PC-3 (cell line): Measurements from ENCODE around the gene HOPX. TPM values are rescaled to one million over a fixed set of nuclear protein-coding genes. Genes with fewer than 3 reads are reported as not detected.
"Not testable (repeated sequence)": the region's sequence is repeated elsewhere in the genome, so short reads cannot be mapped to it uniquely, and the experiment has no call there.

ENCODE experiments used
- ATAC-seq: fragments of 200-7000 bp; cut with Tn5 transposase; 2 replicates; pipeline ENCODE4 v1.9.1; 2020; ENCODE audit warnings: mild to moderate bottlenecking, moderate library complexity
- BruUV-seq: library from RNA; stranded (reverse); fragments of 400-500 nt; replicated peaks from 2 replicates; lab custom pipeline; 2021; lab: Mats Ljungman, UMichigan
- CTCF ChIA-PET: fragments of 300-600 bp; sonication (Branson Sonifier 250); formaldehyde crosslinking; loops from one replicate; lab custom pipeline; 2022; ENCODE audit warnings: antibody characterized with exemption; lab: Charles Lee
- POLR2A ChIA-PET: fragments of 300-600 bp; sonication (Branson Sonifier 250); formaldehyde crosslinking; loops from one replicate; lab custom pipeline; 2022; ENCODE audit warnings: antibody characterized with exemption; ENCODE audit not compliant: unreplicated experiment; lab: Charles Lee
- DNase-seq: peaks from one replicate; pipeline ENCODE4 v3.0.0-alpha.2; 2015
- H2AFZ ChIP-seq: fragments of 300-600 bp; sonication (generic); 2 replicates; pipeline ENCODE4 v1.6.0; 2016; ENCODE audit warnings: antibody characterized with exemption, low read length
- H3F3A ChIP-seq: fragments of 300-600 bp; sonication (generic); one replicate; pipeline ENCODE4 v1.6.0; 2017; ENCODE audit warnings: antibody characterized with exemption, low read length, control low read depth, mild to moderate bottlenecking; ENCODE audit not compliant: unreplicated experiment
- H3K27ac ChIP-seq: fragments of 300-600 bp; sonication (generic); 2 replicates; pipeline ENCODE4 v1.5.1; 2016; ENCODE audit warnings: mild to moderate bottlenecking, low read length
- H3K27me3 ChIP-seq: fragments of 300-600 bp; sonication (generic); 2 replicates; pipeline ENCODE4 v1.6.1; 2016; ENCODE audit warnings: low read length, mixed read lengths
- H3K36me3 ChIP-seq: fragments of 300-600 bp; sonication (generic); 2 replicates; pipeline ENCODE4 v1.6.1; 2016; ENCODE audit warnings: low read depth, mixed run types, low read length, mixed read lengths
- H3K4me1 ChIP-seq: fragments of 300-600 bp; sonication (generic); 2 replicates; pipeline ENCODE4 v1.5.1; 2016; ENCODE audit warnings: low read length; ENCODE audit not compliant: insufficient read depth
- H3K4me2 ChIP-seq: fragments of 300-600 bp; sonication (generic); 2 replicates; pipeline ENCODE4 v1.6.0; 2016; ENCODE audit warnings: low read length
- H3K4me3 ChIP-seq: fragments of 300-600 bp; sonication (generic); 2 replicates; pipeline ENCODE4 v1.5.1; 2016; ENCODE audit warnings: mild to moderate bottlenecking, low read length, mixed read lengths
- H3K79me2 ChIP-seq: fragments of 300-600 bp; sonication (generic); 2 replicates; pipeline ENCODE4 v1.6.1; 2017; ENCODE audit warnings: low read length, mixed read lengths
- H3K9ac ChIP-seq: fragments of 300-600 bp; sonication (generic); 2 replicates; pipeline ENCODE4 v1.6.0; 2016; ENCODE audit warnings: mild to moderate bottlenecking, low read length
- H3K9me2 ChIP-seq: fragments of 300-600 bp; sonication (generic); replicated peaks from 2 replicates; pipeline ENCODE4 v1.6.1; 2016; ENCODE audit warnings: mixed run types, low read length, mixed read lengths
- H3K9me3 ChIP-seq: fragments of 300-600 bp; sonication (generic); 2 replicates; pipeline ENCODE4 v1.6.1; 2016; ENCODE audit warnings: low read length, mixed read lengths
- H4K20me1 ChIP-seq: fragments of 300-600 bp; sonication (generic); 2 replicates; pipeline ENCODE4 v1.6.1; 2016; ENCODE audit warnings: low read length, mixed read lengths
- EZH2 ChIP-seq: fragments of 300-600 bp; sonication (generic); IDR thresholded peaks from one replicate; pipeline ENCODE4 v1.6.1; 2017; ENCODE audit warnings: antibody characterized with exemption, mild to moderate bottlenecking, low read length; ENCODE audit not compliant: unreplicated experiment
- EZH2phosphoT487 ChIP-seq: fragments of 300-600 bp; sonication (generic); IDR thresholded peaks from 2 replicates; pipeline ENCODE4 v1.6.1; 2018; ENCODE audit warnings: mild to moderate bottlenecking, antibody characterized with exemption, low read length, borderline replicate concordance
- intact Hi-C: fragments of 100-400 bp; cut with micrococcal nuclease; formaldehyde crosslinking; loops from 2 replicates; pipeline ENCODE4 v1.9.0; 2023
- total RNA-seq: library from RNA; depleted of rRNA; stranded (reverse); fragments of >200 nt; gene quantifications from 2 replicates; pipeline ENCODE4 v1.2.3, GENCODE V29; 2014
- TF ChIP-seq, protein P1 (sequence below): fragments of 300-600 bp; sonication (generic); conservative IDR thresholded peaks from 2 replicates; pipeline ENCODE4 v1.5.1; 2017; ENCODE audit warnings: antibody characterized with exemption, low read depth, mild to moderate bottlenecking, low read length

HOPX gene
- total RNA-seq, 1 experiment from 2014 or later = 0.87 TPM

DNA sequence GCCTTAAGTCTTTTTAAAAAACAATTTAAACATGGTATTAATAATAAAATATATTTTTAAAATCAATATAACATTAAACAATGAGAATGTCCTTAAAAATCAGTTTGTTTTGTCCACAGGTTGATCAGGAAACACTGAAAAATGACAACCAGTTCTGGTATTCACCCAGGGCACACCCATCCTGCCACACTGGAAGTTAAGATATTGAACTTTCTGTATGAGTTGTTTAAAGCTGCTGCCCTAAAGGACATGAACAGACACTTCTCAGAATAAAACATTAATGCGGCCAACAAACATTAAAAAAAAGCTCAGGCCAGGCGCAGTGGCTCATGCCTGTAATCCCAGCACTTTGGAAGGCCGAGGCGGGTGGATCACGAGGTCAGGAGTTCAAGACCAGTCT is 15.0 kb upstream of the HOPX start:
- POLR2A ChIA-PET = interaction anchor here (0.6 to 0.7 kb wide), 2 partner anchors 60 to 293 kb away, joined by 4 read pairs; no protein-coding TSS in a partner anchor

DNA sequence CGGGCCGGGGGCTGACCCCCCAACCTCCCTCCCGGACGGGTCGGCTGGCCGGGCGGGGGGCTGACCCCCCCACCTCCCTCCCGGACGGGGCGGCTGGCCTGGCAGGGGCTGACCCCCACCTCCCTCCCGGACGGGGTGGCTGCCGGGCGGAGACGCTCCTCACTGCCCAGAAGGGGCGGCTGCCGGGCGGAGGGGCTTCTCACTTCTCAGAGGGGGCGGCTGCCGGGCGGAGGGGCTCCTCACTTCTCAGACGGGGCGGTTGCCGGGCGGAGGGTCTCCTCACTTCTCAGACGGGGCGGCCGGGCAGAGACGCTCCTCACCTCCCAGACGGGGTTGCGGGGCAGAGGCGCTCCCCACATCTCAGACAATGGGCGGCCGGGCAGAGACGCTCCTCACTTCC is 12.4 kb upstream of the HOPX start:
- H2AFZ ChIP-seq, H3K9me3 ChIP-seq, H3K27ac ChIP-seq, H3K4me3 ChIP-seq, H3K9me2 ChIP-seq, intact Hi-C loops, H3K4me2 ChIP-seq, H3K9ac ChIP-seq, H3K4me1 ChIP-seq, CTCF ChIA-PET, H3K36me3 ChIP-seq, H3K79me2 ChIP-seq, H3F3A ChIP-seq, POLR2A ChIA-PET, ATAC-seq, H4K20me1 ChIP-seq, H3K27me3 ChIP-seq, DNase-seq, BruUV-seq: not testable (repeated sequence)

More for the DNA sequence above, 15.0 kb upstream of the HOPX start:
- H3F3A ChIP-seq = no peaks in the 10 kb centered on the region
- TF ChIP-seq EZH2 (no peak), EZH2phosphoT487 (no peak)
- TF ChIP-seq, protein P1, sequence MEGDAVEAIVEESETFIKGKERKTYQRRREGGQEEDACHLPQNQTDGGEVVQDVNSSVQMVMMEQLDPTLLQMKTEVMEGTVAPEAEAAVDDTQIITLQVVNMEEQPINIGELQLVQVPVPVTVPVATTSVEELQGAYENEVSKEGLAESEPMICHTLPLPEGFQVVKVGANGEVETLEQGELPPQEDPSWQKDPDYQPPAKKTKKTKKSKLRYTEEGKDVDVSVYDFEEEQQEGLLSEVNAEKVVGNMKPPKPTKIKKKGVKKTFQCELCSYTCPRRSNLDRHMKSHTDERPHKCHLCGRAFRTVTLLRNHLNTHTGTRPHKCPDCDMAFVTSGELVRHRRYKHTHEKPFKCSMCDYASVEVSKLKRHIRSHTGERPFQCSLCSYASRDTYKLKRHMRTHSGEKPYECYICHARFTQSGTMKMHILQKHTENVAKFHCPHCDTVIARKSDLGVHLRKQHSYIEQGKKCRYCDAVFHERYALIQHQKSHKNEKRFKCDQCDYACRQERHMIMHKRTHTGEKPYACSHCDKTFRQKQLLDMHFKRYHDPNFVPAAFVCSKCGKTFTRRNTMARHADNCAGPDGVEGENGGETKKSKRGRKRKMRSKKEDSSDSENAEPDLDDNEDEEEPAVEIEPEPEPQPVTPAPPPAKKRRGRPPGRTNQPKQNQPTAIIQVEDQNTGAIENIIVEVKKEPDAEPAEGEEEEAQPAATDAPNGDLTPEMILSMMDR = no peak
- H3K27me3 ChIP-seq = no peaks in the 10 kb centered on the region
- ATAC-seq = peak; percentile 90
- no peaks in the 10 kb centered on the region for H3K36me3 ChIP-seq
- no peak overlapping the region for H2AFZ ChIP-seq
- intact Hi-C loops = loop anchor here (5.0 kb wide), 2 partner anchors 61 to 119 kb away; no protein-coding TSS in a partner anchor
- no peaks in the 10 kb centered on the region for H4K20me1 ChIP-seq
- no peaks in the 10 kb centered on the region for H3K9me3 ChIP-seq
- DNase-seq = peak; percentile 63
- CTCF ChIA-PET = no interaction called here
- BruUV-seq = no TSS peak
- H3K27ac ChIP-seq = no peak overlapping the region
- H3K4me1 ChIP-seq = peaks cover 5% of the 10 kb centered on the region
- H3K79me2 ChIP-seq = no peaks in the 10 kb centered on the region
- H3K4me3 ChIP-seq = no peak overlapping the region
- H3K4me2 ChIP-seq = 0 out of 2 replicates have a peak overlapping the region, but pooled peaks have one; percentile 29
- H3K9me2 ChIP-seq = no peaks in the 10 kb centered on the region
- no peak overlapping the region for H3K9ac ChIP-seq

DNA sequence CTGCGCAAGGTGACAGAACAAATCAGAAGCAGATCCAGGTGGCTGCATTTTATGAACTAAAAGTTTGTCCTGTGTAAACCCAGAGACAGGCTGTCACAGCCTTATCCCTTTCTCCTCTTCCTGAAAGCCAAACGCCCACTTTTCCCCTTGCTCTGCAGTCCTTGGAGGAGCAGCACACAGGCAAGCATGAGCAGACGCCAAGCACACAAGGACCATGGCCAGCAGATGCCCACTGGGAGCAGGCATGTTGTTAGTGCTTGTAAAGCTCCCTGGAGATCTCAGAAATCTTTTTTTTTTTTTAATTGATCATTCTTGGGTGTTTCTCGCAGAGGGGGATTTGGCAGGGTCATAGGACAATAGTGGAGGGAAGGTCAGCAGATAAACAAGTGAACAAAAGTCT is 11.5 kb upstream of the HOPX start:
- no TSS peak for BruUV-seq
- ATAC-seq (no peak), DNase-seq (no peak)
- Histone ChIP-seq H3K4me1 (peaks cover 5% of the 10 kb centered on the region), H3K27me3 (no peaks in the 10 kb centered on the region), H3F3A (no peaks in the 10 kb centered on the region), H3K36me3 (no peaks in the 10 kb centered on the region), H2AFZ (no peak overlapping the region), H3K9ac (no peak overlapping the region), H3K9me3 (no peaks in the 10 kb centered on the region), H3K79me2 (no peaks in the 10 kb centered on the region), H4K20me1 (no peaks in the 10 kb centered on the region), H3K4me3 (no peak overlapping the region), H3K27ac (no peak overlapping the region), H3K9me2 (no peaks in the 10 kb centered on the region), H3K4me2 (no peak overlapping the region)
- no peak for TF ChIP-seq EZH2phosphoT487
- no peak for TF ChIP-seq EZH2
- TF ChIP-seq, protein P1 = no peak
- intact Hi-C loops = no loop called here
- ChIA-PET CTCF (no interaction called here), POLR2A (no interaction called here)
